Measurements from ENCODE around the gene SURF4.
"Not testable (repeated sequence)": the region's sequence is repeated elsewhere in the genome, so short reads cannot be mapped to it uniquely, and the experiment has no call there.

The SURF4 gene

DNA sequence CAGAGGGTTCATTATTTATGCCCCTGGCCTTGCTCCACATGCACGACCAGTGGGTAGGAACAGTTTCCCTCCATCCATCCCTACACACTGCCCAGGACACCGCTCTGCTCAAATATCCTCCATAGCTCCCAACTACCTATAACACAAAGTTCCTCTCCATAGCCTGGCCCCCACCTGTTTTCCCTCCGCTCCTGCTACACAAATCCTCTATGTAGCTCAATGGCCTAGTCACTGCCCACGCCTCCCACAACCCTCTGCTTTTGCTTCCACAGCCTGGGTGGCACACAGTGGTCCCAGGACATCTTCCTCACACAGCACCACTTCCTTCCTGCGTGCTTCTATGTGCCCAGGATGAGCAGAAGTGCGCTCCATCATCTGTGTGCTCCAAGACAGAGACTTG lies 21.5 kb upstream of the SURF4 start:
- DNase-seq = no peak

- DNase-seq = no peak
Measured at GRCh38 chr9:133396952-133397351, 21.1 kb upstream of the SURF4 start.

DNA sequence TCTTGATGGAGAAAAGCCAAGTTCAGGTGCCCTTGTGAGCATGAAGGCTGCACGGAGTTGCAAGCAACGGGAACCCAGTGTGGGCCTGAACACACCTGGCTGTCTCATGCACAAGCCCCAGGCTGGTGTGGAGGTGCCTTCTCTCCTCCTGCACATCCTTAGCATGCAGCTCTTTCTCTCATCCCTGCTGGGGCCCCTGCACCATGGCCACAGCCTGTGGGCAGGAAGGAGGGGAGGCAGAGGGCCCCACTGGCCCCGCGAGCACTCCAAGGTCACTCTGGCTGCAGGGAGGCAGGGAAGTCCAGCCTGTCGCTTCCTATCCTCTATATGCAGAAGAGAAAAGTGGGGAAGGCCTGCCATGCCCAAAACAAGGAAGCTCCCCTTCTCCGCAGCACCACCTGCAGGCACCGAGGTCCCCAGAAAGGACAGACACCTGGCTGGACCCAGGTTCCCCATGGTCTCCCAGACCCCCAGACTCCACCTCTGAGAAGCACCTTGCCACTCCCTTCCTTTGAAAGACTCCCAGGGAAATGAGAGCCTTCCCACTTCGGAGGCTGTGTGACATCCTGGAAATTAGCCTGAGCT lies 18.9 kb upstream of the SURF4 start:
- no peak for DNase-seq

GRCh38 chr9:133393399-133393798 lies 17.5 kb upstream of the SURF4 start:
- DNase-seq = no peak

GRCh38 chr9:133392308-133392707 lies 16.4 kb upstream of the SURF4 start:
- DNase-seq = not testable (repeated sequence)

GRCh38 chr9:133391449-133391848 lies 15.6 kb upstream of the SURF4 start:
- DNase-seq = not testable (repeated sequence)

GRCh38 chr9:133390713-133391112 lies 14.9 kb upstream of the SURF4 start:
- no peak for DNase-seq

DNA sequence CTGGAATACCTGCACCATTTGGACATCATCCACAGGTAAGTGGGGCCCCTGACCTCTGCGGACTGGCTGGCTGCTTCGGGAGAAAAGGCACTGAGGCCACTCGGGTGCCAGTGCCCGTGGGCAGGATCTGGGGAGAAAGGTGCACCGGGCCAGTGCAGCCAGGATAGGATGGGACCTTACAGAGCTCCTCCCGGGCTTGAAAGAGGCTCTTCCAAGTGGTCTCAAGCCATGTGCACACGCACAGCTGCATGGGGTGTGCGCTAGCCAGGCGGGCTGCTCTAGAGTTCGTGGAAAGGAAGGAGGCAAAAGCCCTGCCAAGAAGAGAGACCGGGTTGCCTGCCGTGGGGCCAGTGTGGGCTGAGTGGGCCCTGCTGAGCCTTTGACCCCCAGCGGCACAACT lies 13.7 kb upstream of the SURF4 start:
- DNase-seq = no peak

DNA sequence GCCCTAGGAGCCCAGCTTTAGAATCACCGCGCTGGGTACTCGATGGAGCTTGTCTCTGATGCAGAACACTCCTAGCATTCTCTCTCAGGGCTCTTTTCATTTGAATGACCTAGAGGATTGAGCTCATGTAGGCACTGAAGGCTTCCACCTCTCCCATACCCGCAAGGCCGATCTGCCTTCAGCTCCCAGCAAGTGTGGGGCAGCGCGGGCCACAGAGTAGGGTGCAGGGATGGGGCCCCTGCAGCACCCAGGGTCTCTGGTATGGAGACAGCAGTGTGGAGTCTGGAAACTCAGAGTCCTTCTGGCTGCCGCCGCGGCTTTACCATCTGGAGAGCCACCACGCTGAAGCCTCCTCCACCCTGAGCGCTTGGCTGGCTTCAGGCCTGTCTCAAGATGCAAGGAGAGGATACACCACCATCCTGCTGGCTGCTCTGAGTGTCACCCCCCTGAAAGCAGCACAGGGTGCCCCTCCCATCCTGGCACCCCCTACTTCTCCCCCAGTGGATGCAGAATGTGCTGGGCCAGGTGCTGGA lies 13.2 kb upstream of the SURF4 start:
- no peak for DNase-seq

- DNase-seq = no peak
Measured at GRCh38 chr9:133387680-133388079, 11.8 kb upstream of the SURF4 start.

DNA sequence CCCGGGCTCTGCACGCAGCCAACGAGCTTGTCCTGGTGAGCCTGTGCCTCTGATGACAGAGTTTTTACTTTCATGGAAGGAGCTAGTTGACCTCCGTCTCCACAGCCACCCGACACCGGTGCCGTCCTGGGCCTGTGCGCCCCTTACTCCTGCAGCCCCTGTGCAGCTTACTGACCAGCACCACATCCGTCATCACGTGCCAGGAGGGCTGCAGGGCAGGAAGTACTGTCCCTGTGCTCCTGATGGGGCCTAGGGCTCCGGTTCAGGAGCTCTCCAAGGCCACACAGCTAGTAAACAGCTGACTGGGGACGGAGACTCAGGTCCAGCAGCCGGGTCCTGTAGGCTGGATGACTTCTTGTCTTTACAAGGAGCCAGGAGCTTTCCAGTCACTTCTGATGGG lies 10.5 kb upstream of the SURF4 start:
- DNase-seq = no peak

DNA sequence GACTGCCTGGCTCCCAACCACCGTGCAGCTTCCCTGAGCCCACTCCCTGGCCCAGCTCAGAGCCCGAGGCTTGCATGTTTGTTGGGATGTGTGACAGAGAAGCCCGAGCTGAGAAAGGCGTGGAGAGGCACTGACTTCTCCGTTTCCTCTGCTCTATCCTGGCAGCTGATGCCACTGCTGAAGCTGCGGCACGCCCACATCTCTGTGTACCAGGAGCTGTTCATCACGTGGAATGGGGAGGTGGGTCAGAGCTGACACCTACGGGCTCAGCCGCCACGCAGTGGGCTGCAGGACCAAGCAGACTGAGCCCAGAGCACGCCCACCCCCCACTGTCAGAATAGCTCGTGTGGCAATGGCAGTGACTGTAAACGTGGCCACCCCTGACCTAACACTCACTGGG lies 9.6 kb upstream of the SURF4 start:
- no peak for DNase-seq

GRCh38 chr9:133384736-133385321 lies 9.0 kb upstream of the SURF4 start:
- no peak for DNase-seq

DNA sequence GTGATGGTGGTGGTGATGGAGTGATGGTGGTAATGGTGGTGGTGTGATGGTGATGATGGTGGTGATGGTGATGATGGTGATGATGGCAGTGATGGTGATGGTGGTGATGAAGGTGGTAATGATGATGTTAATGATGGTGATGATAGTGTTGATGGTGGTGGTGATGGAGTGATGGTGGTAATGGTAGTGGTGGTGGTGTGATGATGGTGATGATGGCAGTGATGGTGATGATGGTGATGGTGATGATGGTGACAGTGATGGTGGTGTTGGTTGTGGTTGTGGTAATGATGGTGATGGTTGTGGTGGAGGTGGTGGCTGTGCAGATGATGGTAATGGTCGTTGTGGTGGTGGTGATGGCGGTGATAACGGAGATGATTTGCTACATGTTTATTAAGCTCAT lies 7.6 kb upstream of the SURF4 start:
- DNase-seq = no peak

DNA sequence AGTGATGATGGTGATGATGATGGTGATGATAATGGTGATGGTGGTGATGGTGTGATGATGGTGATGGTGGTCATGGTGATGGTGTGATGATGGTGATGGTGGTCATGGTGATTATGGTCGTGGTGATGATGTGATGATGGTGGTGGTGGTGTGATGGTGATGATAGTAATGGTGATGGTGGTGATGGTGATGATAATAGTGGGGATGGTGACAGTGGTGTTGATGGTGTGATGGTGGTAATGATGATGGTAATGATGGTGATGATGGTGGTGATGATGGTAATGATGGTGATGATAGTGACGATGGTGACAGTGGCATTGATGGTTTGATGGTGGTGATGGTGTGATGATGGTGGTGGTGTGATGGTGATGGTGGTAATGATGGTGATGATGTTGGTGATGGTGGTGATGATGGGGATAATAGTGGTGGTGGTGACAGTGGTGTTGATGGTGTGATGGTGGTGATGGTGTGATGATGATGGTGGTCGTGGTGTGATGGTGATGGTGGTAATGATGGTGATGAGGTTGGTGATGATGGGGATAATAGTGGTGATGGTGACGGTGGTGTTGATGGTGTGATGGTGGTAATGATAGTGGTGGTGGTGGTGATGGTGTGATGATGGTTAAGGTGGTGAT lies 6.8 kb upstream of the SURF4 start:
- DNase-seq = no peak

GRCh38 chr9:133380734-133381133 lies 4.9 kb upstream of the SURF4 start:
- DNase-seq = no peak

GRCh38 chr9:133379153-133380086 lies 3.6 kb upstream of the SURF4 start:
- DNase-seq = no peak

DNA sequence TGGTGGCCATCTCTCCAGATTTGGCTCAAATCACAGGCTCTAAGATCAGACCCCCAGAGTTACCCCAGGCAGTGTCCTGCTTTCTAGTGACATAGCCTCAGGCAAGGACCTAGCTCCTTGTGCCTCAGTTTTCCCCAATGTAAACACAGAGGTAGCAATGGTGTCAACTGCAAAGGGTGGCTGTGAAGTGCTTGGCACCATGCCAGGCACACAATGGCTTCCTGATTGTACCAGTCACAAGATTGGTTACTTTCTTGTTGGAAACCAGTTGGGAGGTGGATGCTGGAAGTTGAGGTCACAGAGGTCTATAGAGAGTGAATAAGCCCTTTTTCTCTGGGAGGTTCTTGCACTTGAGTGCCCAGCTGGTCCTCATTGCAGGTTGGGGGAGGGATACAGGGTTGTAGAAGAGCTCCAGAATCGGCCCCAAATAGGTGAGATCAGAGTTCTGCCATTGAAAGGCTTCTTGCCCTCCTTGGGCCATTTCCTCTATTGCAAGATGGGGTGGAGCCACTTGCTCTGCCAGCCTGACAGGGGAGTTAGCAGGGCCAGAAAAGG lies 2.6 kb upstream of the SURF4 start:
- DNase-seq = no peak

DNA sequence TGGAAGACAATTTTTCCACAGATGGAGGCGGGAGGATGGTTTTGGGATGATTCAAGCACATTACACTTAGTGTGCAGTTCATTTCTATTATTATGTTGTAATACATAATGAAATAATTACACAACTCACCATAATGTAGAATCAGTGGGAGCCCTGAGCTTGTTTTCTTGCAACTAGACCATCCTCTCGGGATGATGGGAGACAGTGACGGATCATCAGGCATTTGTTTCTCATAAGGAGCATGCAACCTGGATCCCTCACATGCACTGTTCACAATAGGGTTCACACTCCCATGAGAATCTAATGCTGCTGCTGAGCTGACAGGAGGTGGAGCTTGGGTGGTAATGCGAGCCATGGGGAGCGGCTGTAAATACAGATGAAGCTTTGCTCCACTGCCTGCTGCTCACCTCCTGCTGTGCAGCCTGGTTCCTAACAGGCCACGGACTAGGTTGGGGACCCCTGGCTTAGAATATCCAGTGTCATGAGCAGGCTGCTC lies 1.9 kb upstream of the SURF4 start:
- peak; percentile 57 for DNase-seq

GRCh38 chr9:133377280-133377679 lies 1.4 kb upstream of the SURF4 start:
- DNase-seq = not testable (repeated sequence)

- peak; percentile 39 for DNase-seq
Measured at GRCh38 chr9:133375116-133375723, 640 bp downstream of the SURF4 start.

- peak; percentile 59 for DNase-seq
Measured at GRCh38 chr9:133374612-133375115, 1.2 kb downstream of the SURF4 start.

Measured in fibroblast of skin of abdomen (primary cell).